ENCODE measurements around the gene FNDC10.
"Not testable (repeated sequence)": the region's sequence is repeated elsewhere in the genome, so short reads cannot be mapped to it uniquely, and the experiment has no call there.

GRCh38 chr1:1639368-1639767 is 39.4 kb upstream of the FNDC10 start:
- not testable (repeated sequence) for TF ChIP-seq CTCF (IDR thresholded peaks at IDR 0.05 in 2 of 3, conservative IDR thresholded peaks at IDR 0.05 in 1 of 3; ENCODE audit: control insufficient read depth in 2 of 3, extremely low read depth in 1 of 3, insufficient read depth in 1 of 3, low read depth in 3 of 3, low read length in 3 of 3); CEBPB (IDR thresholded peaks at IDR 0.05; ENCODE audit: borderline replicate concordance in 1 of 2, low read depth in 2 of 2, low read length in 2 of 2); RBBP5 (conservative IDR thresholded peaks at IDR 0.05); ZZZ3 (IDR thresholded peaks at IDR 0.05; ENCODE audit: control insufficient read depth, insufficient read length, low read depth); RAD51 (IDR thresholded peaks at IDR 0.05); MLLT1 (IDR thresholded peaks at IDR 0.05); NBN (IDR thresholded peaks at IDR 0.05); RAD21 (IDR thresholded peaks at IDR 0.05; ENCODE audit: insufficient read depth, low read depth, low read length); ZBTB33 (IDR thresholded peaks at IDR 0.05); POLR2A (IDR thresholded peaks at IDR 0.05; ENCODE audit: low read depth, low read length)
